NCI-H1694 treated with DMSO at 0.1 percent for 48 hours (cell line): ENCODE measurements around the gene MAN1C1.
"Not testable (repeated sequence)": the region's sequence is repeated elsewhere in the genome, so short reads cannot be mapped to it uniquely, and the experiment has no call there.

ENCODE experiments used
- DNase-seq: peaks from one replicate; lab custom pipeline; 2025; lab: John Stamatoyannopoulos, UW

Gene MAN1C1

GRCh38 chr1:25716320-25716719 is 99.7 kb downstream of the MAN1C1 start:
- DNase-seq, result peak; percentile 48

- DNase-seq, result peak; percentile 72
These were observed 102.1 kb downstream of the MAN1C1 start for GRCh38 chr1:25718732-25719131.

- DNase-seq, result no peak
These were observed 104.0 kb downstream of the MAN1C1 start for GRCh38 chr1:25720624-25721023.

GRCh38 chr1:25723250-25723880 is 106.8 kb downstream of the MAN1C1 start:
- DNase-seq, result no peak

- no peak for DNase-seq
These were observed 107.6 kb downstream of the MAN1C1 start for GRCh38 chr1:25724201-25724600.

GRCh38 chr1:25724966-25725365 is 108.4 kb downstream of the MAN1C1 start:
- no peak for DNase-seq

- DNase-seq, result no peak
These were observed 108.9 kb downstream of the MAN1C1 start for GRCh38 chr1:25725482-25725881.

- no peak for DNase-seq
These were observed 110.5 kb downstream of the MAN1C1 start for GRCh38 chr1:25727088-25727487.

- no peak for DNase-seq
These were observed 111.2 kb downstream of the MAN1C1 start for GRCh38 chr1:25727635-25728286.

- peak; percentile 35 for DNase-seq
These were observed 111.8 kb downstream of the MAN1C1 start for GRCh38 chr1:25728301-25728935.

- DNase-seq, result no peak
These were observed 112.5 kb downstream of the MAN1C1 start for GRCh38 chr1:25729045-25729444.

- peak; percentile 38 for DNase-seq
These were observed 113.4 kb downstream of the MAN1C1 start for GRCh38 chr1:25729790-25730644.

- no peak for DNase-seq
These were observed 114.6 kb downstream of the MAN1C1 start for GRCh38 chr1:25731148-25731547.

GRCh38 chr1:25731626-25732370 is 115.2 kb downstream of the MAN1C1 start:
- DNase-seq, result peak; percentile 59

- DNase-seq, result no peak
These were observed 116.2 kb downstream of the MAN1C1 start for GRCh38 chr1:25732821-25733220.

- DNase-seq, result no peak
These were observed 116.7 kb downstream of the MAN1C1 start for GRCh38 chr1:25733271-25733670.

GRCh38 chr1:25734991-25735390 is 118.4 kb downstream of the MAN1C1 start:
- not testable (repeated sequence) for DNase-seq

GRCh38 chr1:25735956-25736529 is 119.5 kb downstream of the MAN1C1 start:
- no peak for DNase-seq

GRCh38 chr1:25737130-25737529 is 120.5 kb downstream of the MAN1C1 start:
- no peak for DNase-seq

GRCh38 chr1:25738499-25738898 is 121.9 kb downstream of the MAN1C1 start:
- peak; percentile 49 for DNase-seq

- DNase-seq, result no peak
These were observed 122.8 kb downstream of the MAN1C1 start for GRCh38 chr1:25739341-25739740.
